ENCODE results near the gene REEP6. TPM values are rescaled to one million over a fixed set of nuclear protein-coding genes. Genes with fewer than 3 reads are reported as not detected.

REEP6 gene
- total and polyA plus RNA-seq, 2 of the 8 experiments (the other 6 are each of a cell fraction or from before 2014, with no cell fraction given): 12.6 to 20.7 TPM

- no peak for FAIRE-seq
- H2BK12ac ChIP-seq (ENCODE audit: low read depth, low read length): no peak overlapping the region
- no peak overlapping the region for H3K56ac ChIP-seq (replicated peaks; ENCODE audit: insufficient read length, low read depth, low read length)
Measured at GRCh38 chr19:1457031-1457739, 33.8 kb upstream of the REEP6 start.

More at GRCh38 chr19:1457031-1457739, 33.8 kb upstream of the REEP6 start:
- Histone ChIP-seq H3K36me3 (ENCODE audit: control insufficient read depth in 2 of 4, insufficient read depth in 4 of 4, low read length in 3 of 4) (peaks cover 0 to 2% (median 0%) of the 10 kb centered on the region in 4 experiments; a peak in 2 of 8 replicates), H4K8ac (ENCODE audit: extremely low read depth, insufficient read depth, low read length) (peak overlapping the region; percentile 79; the same call in 1 of the 2 replicates), H3K18ac (ENCODE audit: extremely low read depth, low read length) (no peak overlapping the region), H2BK5ac (ENCODE audit: low read depth, low read length) (no peak overlapping the region), H4K91ac (replicated peaks; ENCODE audit: insufficient read length, low read length) (no peak overlapping the region), H4K20me1 (replicated peaks in 1 of 2; ENCODE audit: control insufficient read depth in 1 of 2, insufficient read depth in 2 of 2, low read length in 2 of 2) (peaks cover 2 to 6% of the 10 kb centered on the region in 2 experiments), H2AK5ac (ENCODE audit: low read depth, low read length) (no peak overlapping the region), H3K4me3 (ENCODE audit: extremely low read depth in 1 of 4, insufficient read depth in 2 of 4, low read depth in 3 of 4, low read length in 4 of 4) (no peak overlapping the region), H4K5ac (ENCODE audit: insufficient read length, low read depth, low read length) (no peak overlapping the region), H3K4me1 (replicated peaks in 1 of 4; ENCODE audit: control insufficient read depth in 3 of 4, insufficient read depth in 4 of 4, low read length in 3 of 4) (peaks cover 0 to 22% (median 18%) of the 10 kb centered on the region in 4 experiments; a peak in 6 of 7 replicates), H2BK120ac (replicated peaks; ENCODE audit: low read depth, low read length) (no peak overlapping the region), H3K27ac (ENCODE audit: low read depth, low read length) (no peak overlapping the region), H3K27me3 (replicated peaks in 1 of 4; ENCODE audit: control insufficient read depth in 3 of 4, extremely low read depth in 1 of 4, insufficient read depth in 3 of 4, low read length in 3 of 4) (peaks cover 0 to 18% (median 10%) of the 10 kb centered on the region in 4 experiments; a peak in 4 of 7 replicates), H2BK15ac (ENCODE audit: low read length) (no peak overlapping the region), H3K79me2 (ENCODE audit: control insufficient read depth in 1 of 2, insufficient read depth in 2 of 2, low read length in 2 of 2) (no peaks in the 10 kb centered on the region), H3K4me2 (ENCODE audit: insufficient read depth in 1 of 2, low read depth in 2 of 2, low read length in 2 of 2) (peak overlapping the region in 1 of 2 experiments; percentile 51; a peak in 1 of 4 replicates), H3K23ac (ENCODE audit: insufficient read length) (no peak overlapping the region), H3K14ac (ENCODE audit: insufficient read length) (no peak overlapping the region), H3K79me1 (ENCODE audit: low read depth, low read length) (no peaks in the 10 kb centered on the region; the same call in 1 of the 2 replicates), H3K9me3 (ENCODE audit: insufficient read depth in 2 of 2, low read depth in 1 of 2, low read length in 1 of 2) (no peaks in the 10 kb centered on the region), H2AFZ (ENCODE audit: low read length) (no peak overlapping the region), H3K23me2 (ENCODE audit: low read depth, low read length) (peaks cover 3% of the 10 kb centered on the region; the same call in 1 of the 2 replicates), H2BK20ac (ENCODE audit: low read length) (no peak overlapping the region; the same call in 1 of the 2 replicates), H3K4ac (replicated peaks; ENCODE audit: insufficient read length, low read depth, low read length) (no peak overlapping the region), H3K9ac (replicated peaks in 1 of 4; ENCODE audit: extremely low read depth in 1 of 4, low read depth in 3 of 4, low read length in 3 of 4) (no peak overlapping the region; a peak in 1 of 7 replicates)
- no peak for DNase-seq (ENCODE audit: low read depth in 1 of 2, low spot score in 2 of 2)
- ChIA-PET POLR2A (ENCODE audit: partially characterized antibody) (interaction anchor here (0.5 to 9.4 kb wide), 8 partner anchors 10 to 288 kb away, joined by 3 to 109 read pairs (median 7); no protein-coding TSS in a partner anchor), CTCF (ENCODE audit: partially characterized antibody) (interaction anchor here (0.7 to 6.9 kb wide), 10 partner anchors 10 to 86 kb away, joined by 3 to 54 read pairs (median 3); no protein-coding TSS in a partner anchor)
- TF ChIP-seq, protein P1, sequence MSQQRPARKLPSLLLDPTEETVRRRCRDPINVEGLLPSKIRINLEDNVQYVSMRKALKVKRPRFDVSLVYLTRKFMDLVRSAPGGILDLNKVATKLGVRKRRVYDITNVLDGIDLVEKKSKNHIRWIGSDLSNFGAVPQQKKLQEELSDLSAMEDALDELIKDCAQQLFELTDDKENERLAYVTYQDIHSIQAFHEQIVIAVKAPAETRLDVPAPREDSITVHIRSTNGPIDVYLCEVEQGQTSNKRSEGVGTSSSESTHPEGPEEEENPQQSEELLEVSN (IDR thresholded peaks at IDR 0.05): peak; percentile 43; the same call in 1 of the 2 replicates
- TF ChIP-seq MAX (IDR thresholded peaks at IDR 0.05) (peak; percentile 67; the same call in 1 of the 2 replicates), RAD21 (IDR thresholded peaks at IDR 0.05 in 1 of 2, conservative IDR thresholded peaks at IDR 0.05 in 1 of 2; ENCODE audit: low read depth in 2 of 2, low read length in 2 of 2) (peak; percentile 20 to 30; a peak in 3 of 4 replicates), CTCF (IDR thresholded peaks at IDR 0.05; ENCODE audit: control extremely low read depth in 1 of 3, insufficient read depth in 1 of 3, low read depth in 1 of 3, low read length in 3 of 3) (peak; percentile 21 to 45 (median 32)), CHD2 (IDR thresholded peaks at IDR 0.05; ENCODE audit: low read length) (no peak), TAF7 (optimal IDR thresholded peaks at IDR 0.05; ENCODE audit: borderline replicate concordance, low read depth, low read length) (no peak)
- WGBS, 2 experiments (ENCODE audit: extremely low coverage in 1 of 2, insufficient coverage in 1 of 2, insufficient read length in 1 of 2, insufficient replicate concordance in 2 of 2, low coverage in 1 of 2, low lambda C conversion rate in 2 of 2, missing lambda C conversion rate in 1 of 2): 63% methylated on average over 40 of the region's 48 CpGs; no CpG with 5 or more reads in 1 of the 2 experiments

All from H1 (cell line).